Vagina (tissue), 2 donors: ENCODE measurements around the gene PRPS2. TPM values are rescaled to one million over a fixed set of nuclear protein-coding genes. Genes with fewer than 3 reads are reported as not detected.
A peak's percentile ranks its signal among the peaks of the same experiment; 100 is the strongest.

Experiments
- DNase-seq, 2 donors: peaks; one replicate each; pipeline ENCODE4 v3.0.0-alpha.2; 2017; ENCODE audit errors: extremely low spot score in 2 of 2
- H3K27ac ChIP-seq: fragments of 200-600 bp; sonication (generic); one replicate; pipeline ENCODE4 v1.5.1; 2019
- H3K27me3 ChIP-seq: fragments of 200-600 bp; sonication (generic); one replicate; pipeline ENCODE4 v1.5.1; 2019
- H3K36me3 ChIP-seq, 2 donors: fragments of 200-600 bp; sonication (generic); one replicate each; pipeline ENCODE4 v1.5.1; 2017 to 2019
- H3K4me1 ChIP-seq: fragments of 200-600 bp; sonication (generic); one replicate; pipeline ENCODE4 v1.5.1; 2019
- H3K4me3 ChIP-seq, 2 donors: fragments of 200-600 bp; sonication (generic); 1 replicate in 1 of 2; 2 replicates in 1 of 2; pipeline ENCODE4 v1.5.1; 2016 to 2019
- H3K9me3 ChIP-seq: fragments of 200-600 bp; sonication (generic); one replicate; pipeline ENCODE4 v1.5.1; 2019
- POLR2A ChIP-seq, 2 donors: fragments of 450-650 bp; IDR thresholded peaks; one replicate each; pipeline ENCODE4 v1.6.1; 2017; ENCODE audit warnings: antibody characterized with exemption in 2 of 2, mild to moderate bottlenecking in 2 of 2, moderate library complexity in 2 of 2
- POLR2AphosphoS5 ChIP-seq, 2 donors: sonication (generic); formaldehyde crosslinking; IDR thresholded peaks; one replicate each; pipeline ENCODE4 v1.9.0; 2017; ENCODE audit warnings: antibody characterized with exemption in 2 of 2, mild to moderate bottlenecking in 2 of 2, low read depth in 1 of 2; ENCODE audit not compliant: insufficient read depth in 1 of 2
- intact Hi-C: fragments of 100-400 bp; cut with DNase I; formaldehyde crosslinking; loops from one replicate; pipeline ENCODE4 v1.15.1; 2023
- total RNA-seq: library from RNA; depleted of rRNA; stranded (reverse); fragments of >200 nt; gene quantifications from one replicate; pipeline ENCODE4 v1.2.3, GENCODE V29; 2016
- TF ChIP-seq, protein P1 (sequence below), 3 experiments: fragments of 450-650 bp in 2 of 3; fragments of 200-600 bp in 1 of 3; sonication (generic) in 1 of 3; IDR thresholded peaks; one replicate each; pipeline ENCODE4 v1.5.1; 2017 to 2019; ENCODE audit warnings: antibody characterized with exemption in 3 of 3, mild to moderate bottlenecking in 2 of 3, moderate library complexity in 2 of 3

PRPS2 gene
- total RNA-seq, 1 donor from 2014 or later: 45.2 TPM

DNA sequence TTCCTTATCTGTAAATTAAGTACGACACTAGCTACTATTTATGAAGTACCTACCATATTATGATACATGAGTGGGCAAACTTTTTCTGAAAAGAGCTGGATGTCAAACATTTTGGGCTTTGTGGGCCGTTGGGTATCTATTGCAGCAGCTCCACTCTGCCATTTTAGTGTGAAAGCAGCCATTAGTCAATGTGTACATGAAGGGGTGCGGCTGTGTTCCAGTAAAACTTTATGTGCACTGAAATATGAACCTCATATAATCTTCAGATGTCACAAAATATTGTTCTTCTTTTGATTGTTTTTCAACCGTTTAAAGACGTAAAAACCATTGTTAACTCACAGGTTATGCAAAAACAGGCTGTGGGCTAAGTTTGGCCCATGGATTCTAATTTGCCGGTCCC is 14.1 kb downstream of the PRPS2 start:
- intact Hi-C loops: no loop called here
- no peak overlapping the region for H3K27ac ChIP-seq
- no peak for DNase-seq
- H3K27me3 ChIP-seq: no peaks in the 10 kb centered on the region
- no peaks in the 10 kb centered on the region for H3K4me1 ChIP-seq
- H3K4me3 ChIP-seq: no peak overlapping the region
- no peaks in the 10 kb centered on the region for H3K9me3 ChIP-seq
- TF ChIP-seq, protein P1, sequence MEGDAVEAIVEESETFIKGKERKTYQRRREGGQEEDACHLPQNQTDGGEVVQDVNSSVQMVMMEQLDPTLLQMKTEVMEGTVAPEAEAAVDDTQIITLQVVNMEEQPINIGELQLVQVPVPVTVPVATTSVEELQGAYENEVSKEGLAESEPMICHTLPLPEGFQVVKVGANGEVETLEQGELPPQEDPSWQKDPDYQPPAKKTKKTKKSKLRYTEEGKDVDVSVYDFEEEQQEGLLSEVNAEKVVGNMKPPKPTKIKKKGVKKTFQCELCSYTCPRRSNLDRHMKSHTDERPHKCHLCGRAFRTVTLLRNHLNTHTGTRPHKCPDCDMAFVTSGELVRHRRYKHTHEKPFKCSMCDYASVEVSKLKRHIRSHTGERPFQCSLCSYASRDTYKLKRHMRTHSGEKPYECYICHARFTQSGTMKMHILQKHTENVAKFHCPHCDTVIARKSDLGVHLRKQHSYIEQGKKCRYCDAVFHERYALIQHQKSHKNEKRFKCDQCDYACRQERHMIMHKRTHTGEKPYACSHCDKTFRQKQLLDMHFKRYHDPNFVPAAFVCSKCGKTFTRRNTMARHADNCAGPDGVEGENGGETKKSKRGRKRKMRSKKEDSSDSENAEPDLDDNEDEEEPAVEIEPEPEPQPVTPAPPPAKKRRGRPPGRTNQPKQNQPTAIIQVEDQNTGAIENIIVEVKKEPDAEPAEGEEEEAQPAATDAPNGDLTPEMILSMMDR (IDR thresholded peaks at IDR 0.05): no peak
- TF ChIP-seq POLR2A (IDR thresholded peaks at IDR 0.05) (no peak), POLR2AphosphoS5 (IDR thresholded peaks at IDR 0.05; ENCODE audit: insufficient read depth in 1 of 2, low read depth in 1 of 2) (no peak)
- H3K36me3 ChIP-seq: peaks cover 0 to 6% of the 10 kb centered on the region in 2 donors

DNA sequence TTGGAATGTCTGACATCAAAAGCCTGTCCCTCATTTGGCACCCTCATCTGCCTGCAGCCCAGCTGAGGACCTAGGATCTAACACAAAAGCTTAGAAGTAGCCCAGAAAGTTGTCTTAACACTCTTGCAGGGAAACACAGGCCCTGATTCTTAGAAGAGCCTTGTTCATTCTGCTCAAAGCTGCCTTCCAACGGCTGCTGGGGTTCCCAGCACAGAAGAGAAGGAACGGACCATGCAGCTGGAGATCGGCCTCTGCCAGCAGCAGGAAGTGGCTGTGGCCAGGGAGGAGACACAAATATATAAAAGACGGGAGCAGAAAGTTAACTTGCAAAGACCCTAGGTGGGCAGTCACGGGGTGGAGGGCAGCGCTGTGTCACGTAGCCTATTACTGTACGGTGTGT is 20.4 kb downstream of the PRPS2 start:
- TF ChIP-seq, protein P1 (IDR thresholded peaks at IDR 0.05): no peak
- TF ChIP-seq POLR2A (IDR thresholded peaks at IDR 0.05): no peak
- no peak for TF ChIP-seq POLR2AphosphoS5 (IDR thresholded peaks at IDR 0.05; ENCODE audit: insufficient read depth in 1 of 2, low read depth in 1 of 2)
- Histone ChIP-seq H3K27me3 (no peaks in the 10 kb centered on the region), H3K9me3 (no peaks in the 10 kb centered on the region), H3K27ac (no peak overlapping the region), H3K4me3 (no peak overlapping the region), H3K4me1 (no peaks in the 10 kb centered on the region), H3K36me3 (no peaks in the 10 kb centered on the region)
- no peak for DNase-seq
- intact Hi-C loops: no loop called here

DNA sequence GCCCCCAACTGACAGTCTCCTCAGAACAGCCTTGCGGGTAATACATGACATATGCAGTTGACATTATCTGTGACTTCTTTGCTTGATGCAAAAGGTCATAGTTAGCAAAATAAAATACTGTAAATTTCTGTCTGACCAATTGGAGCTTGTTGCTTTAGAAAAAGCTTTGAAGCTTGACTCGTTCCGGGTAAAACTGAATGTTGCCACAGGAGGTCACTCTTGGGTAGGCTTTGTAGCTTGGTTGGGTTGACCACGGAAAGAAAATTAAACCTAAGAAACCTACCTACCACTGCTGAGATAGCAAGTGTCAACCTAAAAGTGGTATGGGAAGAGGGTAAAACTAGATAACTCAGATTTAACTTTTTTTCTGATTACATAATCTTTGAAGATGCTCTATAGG is 23.2 kb downstream of the PRPS2 start:
- Histone ChIP-seq H3K36me3 (no peaks in the 10 kb centered on the region), H3K9me3 (no peaks in the 10 kb centered on the region), H3K4me1 (no peaks in the 10 kb centered on the region), H3K27me3 (no peaks in the 10 kb centered on the region), H3K27ac (no peak overlapping the region), H3K4me3 (no peak overlapping the region)
- DNase-seq: no peak
- intact Hi-C loops: no loop called here
- no peak for TF ChIP-seq POLR2AphosphoS5 (IDR thresholded peaks at IDR 0.05; ENCODE audit: insufficient read depth in 1 of 2, low read depth in 1 of 2)
- TF ChIP-seq, protein P1 (IDR thresholded peaks at IDR 0.05): peak in 2 of 3 experiments; percentile 9 to 39

DNA sequence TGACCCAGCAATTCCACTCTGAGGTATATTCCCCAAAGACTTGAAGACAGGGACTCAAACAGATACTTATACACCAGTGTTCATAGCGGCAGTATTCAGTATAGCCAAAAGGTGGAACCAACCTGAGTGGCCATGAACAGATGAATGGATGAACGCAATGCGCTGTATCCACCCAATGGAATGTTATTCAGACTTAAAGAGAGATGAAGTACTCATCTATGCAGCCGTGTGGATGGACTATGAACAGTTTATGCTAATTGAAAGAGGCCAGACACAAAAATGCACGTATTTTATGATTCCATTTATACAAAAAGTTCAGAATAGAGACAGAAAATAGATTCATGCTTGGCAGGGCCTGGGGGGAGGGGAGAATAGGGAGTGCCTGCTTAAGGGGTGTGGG is 26.3 kb downstream of the PRPS2 start:
- Histone ChIP-seq H3K9me3 (no peaks in the 10 kb centered on the region), H3K4me1 (no peaks in the 10 kb centered on the region), H3K4me3 (no peak overlapping the region), H3K27ac (no peak overlapping the region), H3K36me3 (peaks cover 0 to 6% of the 10 kb centered on the region in 2 donors), H3K27me3 (no peaks in the 10 kb centered on the region)
- no peak for TF ChIP-seq POLR2A (IDR thresholded peaks at IDR 0.05)
- TF ChIP-seq POLR2AphosphoS5 (IDR thresholded peaks at IDR 0.05; ENCODE audit: insufficient read depth in 1 of 2, low read depth in 1 of 2): no peak
- TF ChIP-seq, protein P1 (IDR thresholded peaks at IDR 0.05): no peak
- DNase-seq: no peak
- intact Hi-C loops: no loop called here

DNA sequence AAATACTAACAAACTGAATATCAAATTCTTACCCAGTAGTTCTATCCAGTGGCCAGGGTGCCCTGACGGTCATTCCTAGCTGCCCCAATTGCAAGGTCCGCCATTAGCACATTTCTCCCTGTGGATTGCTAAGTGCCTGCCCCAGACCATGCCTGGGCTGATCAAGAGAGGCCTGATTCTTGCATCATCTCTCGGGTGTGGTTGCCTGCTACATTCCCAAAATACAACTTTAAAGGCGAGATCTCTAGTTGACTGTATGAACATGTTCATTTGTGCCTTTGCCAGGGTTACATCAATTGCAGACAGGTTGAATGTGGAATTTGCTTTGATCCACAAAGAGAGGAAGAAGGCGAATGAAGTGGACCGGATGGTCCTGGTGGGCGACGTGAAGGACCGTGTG is 28.0 kb downstream of the PRPS2 start:
- DNase-seq: no peak
- intact Hi-C loops: no loop called here
- no peaks in the 10 kb centered on the region for H3K27me3 ChIP-seq
- H3K9me3 ChIP-seq: no peaks in the 10 kb centered on the region
- TF ChIP-seq POLR2AphosphoS5 (IDR thresholded peaks at IDR 0.05; ENCODE audit: insufficient read depth in 1 of 2, low read depth in 1 of 2): no peak
- peaks cover 0 to 6% of the 10 kb centered on the region in 2 donors for H3K36me3 ChIP-seq
- no peak overlapping the region for H3K27ac ChIP-seq
- no peaks in the 10 kb centered on the region for H3K4me1 ChIP-seq
- no peak overlapping the region for H3K4me3 ChIP-seq
